ES-I3 (cell line): ENCODE measurements around the gene ITGA11.

Source experiments
- H3K36me3 ChIP-seq: 2 replicates; pipeline ENCODE4 v1.6.1; 2013; ENCODE audit warnings: mild to moderate bottlenecking, low read length, control low read depth, moderate library complexity; ENCODE audit not compliant: insufficient read depth
- H3K4me1 ChIP-seq: 2 replicates; pipeline ENCODE4 v1.6.1; 2013; ENCODE audit warnings: mild to moderate bottlenecking, control low read depth, low read length; ENCODE audit not compliant: insufficient read depth
- H3K9ac ChIP-seq: 2 replicates; pipeline ENCODE4 v1.6.1; 2013; ENCODE audit warnings: low read depth, mild to moderate bottlenecking, low read length, moderate library complexity
- H3K9me3 ChIP-seq: 2 replicates; pipeline ENCODE4 v1.6.1; 2013; ENCODE audit warnings: mild to moderate bottlenecking, low read length, moderate library complexity; ENCODE audit not compliant: control insufficient read depth, insufficient read depth

Gene ITGA11

DNA sequence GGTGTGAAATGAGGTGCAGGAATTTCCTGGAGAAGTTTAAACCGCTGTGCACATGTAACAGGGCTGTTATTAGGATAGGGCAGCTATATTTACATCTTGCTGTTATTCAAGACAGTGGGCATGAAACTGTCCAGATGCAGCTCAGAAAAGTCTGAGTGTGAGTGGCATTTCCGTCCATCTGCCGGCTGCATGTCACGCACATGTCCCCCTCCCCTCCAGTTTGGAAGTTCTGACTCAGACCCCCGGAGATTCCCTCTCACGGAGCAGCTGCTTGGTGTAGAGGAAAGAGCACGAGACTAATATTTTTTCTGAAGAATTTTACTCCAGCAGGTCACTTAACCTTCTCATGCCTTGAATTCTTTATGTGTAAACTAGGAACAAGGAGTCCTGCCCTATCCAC is 84.6 kb downstream of the ITGA11 start:
- Histone ChIP-seq H3K9ac (no peak overlapping the region), H3K4me1 (no peaks in the 10 kb centered on the region; the same call in 1 of the 2 replicates), H3K9me3 (no peaks in the 10 kb centered on the region), H3K36me3 (no peaks in the 10 kb centered on the region; the same call in 1 of the 2 replicates)

DNA sequence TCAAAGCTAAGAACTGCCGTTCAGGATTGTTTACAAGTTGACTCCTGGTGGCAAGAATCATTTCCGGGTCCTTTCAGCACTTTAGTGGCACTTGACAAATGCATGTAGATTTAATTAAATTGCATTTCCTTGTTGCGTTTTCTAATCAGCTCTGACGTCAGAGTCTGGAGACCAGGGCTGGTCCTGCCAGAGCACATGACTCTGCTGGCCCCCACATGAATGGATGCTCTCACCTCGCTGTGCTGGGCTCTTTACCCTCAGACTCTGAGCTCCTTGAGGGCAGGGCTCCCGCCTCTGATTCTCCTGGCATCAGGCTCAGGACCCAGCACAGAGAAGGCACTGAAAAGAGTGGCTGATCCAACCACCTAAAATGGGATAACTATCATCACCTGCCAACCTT is 85.0 kb downstream of the ITGA11 start:
- H3K9ac ChIP-seq: no peak overlapping the region
- no peaks in the 10 kb centered on the region; the same call in 1 of the 2 replicates for H3K36me3 ChIP-seq
- H3K9me3 ChIP-seq: no peaks in the 10 kb centered on the region
- no peaks in the 10 kb centered on the region; the same call in 1 of the 2 replicates for H3K4me1 ChIP-seq

DNA sequence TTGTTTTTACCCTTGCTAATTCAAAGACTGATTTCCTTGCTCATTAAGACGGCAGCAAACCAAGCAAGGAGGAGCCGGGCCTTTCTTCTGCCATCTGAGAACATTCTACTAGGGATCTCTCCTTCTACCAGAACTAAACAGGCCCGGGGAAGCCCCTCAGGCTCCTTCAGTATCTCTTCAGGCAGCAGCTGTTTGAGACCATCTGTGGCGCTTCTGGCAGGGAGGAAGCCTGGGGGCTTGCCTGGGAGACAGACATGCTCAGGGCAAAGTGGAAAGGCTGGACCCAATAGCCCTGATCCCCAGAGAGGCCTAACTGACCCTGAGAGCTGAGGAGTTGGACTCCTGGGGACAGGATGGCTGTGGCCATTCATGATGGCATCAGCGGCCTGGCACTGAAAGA is 86.5 kb downstream of the ITGA11 start:
- Histone ChIP-seq H3K36me3 (no peaks in the 10 kb centered on the region; the same call in 1 of the 2 replicates), H3K9me3 (no peaks in the 10 kb centered on the region), H3K9ac (no peak overlapping the region), H3K4me1 (no peaks in the 10 kb centered on the region; the same call in 1 of the 2 replicates)

- Histone ChIP-seq H3K4me1 (no peaks in the 10 kb centered on the region; the same call in 1 of the 2 replicates), H3K9ac (no peak overlapping the region), H3K9me3 (no peaks in the 10 kb centered on the region), H3K36me3 (no peaks in the 10 kb centered on the region; the same call in 1 of the 2 replicates)
Observed at GRCh38 chr15:68344600-68344999, 87.4 kb downstream of the ITGA11 start.

- Histone ChIP-seq H3K36me3 (no peaks in the 10 kb centered on the region; the same call in 1 of the 2 replicates), H3K4me1 (no peaks in the 10 kb centered on the region; the same call in 1 of the 2 replicates), H3K9ac (no peak overlapping the region), H3K9me3 (no peaks in the 10 kb centered on the region)
Observed at GRCh38 chr15:68343579-68344225, 88.3 kb downstream of the ITGA11 start.

DNA sequence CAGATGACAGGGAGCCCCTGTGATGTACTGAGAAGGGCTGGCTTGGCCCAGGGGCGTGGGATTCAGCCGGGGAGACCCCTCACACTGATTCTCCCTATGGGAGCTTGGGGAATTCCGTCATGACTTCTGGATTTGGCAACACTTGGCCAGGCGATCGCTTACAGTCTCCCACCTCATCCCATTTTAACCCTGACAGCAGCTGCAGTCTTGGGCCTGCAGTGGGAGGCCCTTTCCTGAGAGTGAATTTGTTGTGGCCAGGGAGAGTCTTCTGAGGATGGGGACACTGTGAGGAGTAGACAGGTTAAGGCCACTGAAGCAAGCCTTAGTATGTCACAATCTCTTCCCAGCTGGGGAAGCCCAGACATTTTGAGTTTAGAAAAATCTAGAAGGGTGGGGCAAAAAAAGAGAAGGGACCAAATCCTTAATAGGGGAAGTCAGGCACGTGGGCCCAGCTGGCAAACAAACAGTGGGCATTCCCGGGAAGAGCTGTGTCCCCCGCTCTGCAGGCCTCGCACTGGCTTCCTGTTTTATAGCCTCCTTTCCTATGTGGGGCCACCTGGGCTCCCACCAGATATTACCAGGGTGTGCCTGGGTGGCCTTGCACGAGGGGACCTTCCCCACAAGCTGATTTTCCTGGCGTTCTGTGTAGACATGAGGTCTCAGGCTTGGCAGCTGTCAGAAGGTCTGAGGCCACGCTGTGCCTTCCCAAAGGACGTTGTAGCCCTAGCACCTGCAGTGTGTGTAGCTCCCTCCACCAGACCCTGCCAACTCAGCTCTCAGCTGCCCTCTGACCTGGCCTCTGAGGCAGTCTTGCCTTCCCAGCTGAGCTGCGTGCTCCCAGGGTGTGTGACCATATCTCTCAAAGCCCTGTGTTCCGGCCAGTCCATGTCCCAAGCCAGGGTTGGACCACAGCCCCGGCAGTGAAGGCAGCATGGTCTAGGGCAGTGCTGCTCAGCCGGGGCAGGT is 89.9 kb downstream of the ITGA11 start:
- H3K9ac ChIP-seq: no peak overlapping the region
- no peaks in the 10 kb centered on the region for H3K9me3 ChIP-seq
- no peaks in the 10 kb centered on the region; the same call in 1 of the 2 replicates for H3K36me3 ChIP-seq
- H3K4me1 ChIP-seq: no peaks in the 10 kb centered on the region; the same call in 1 of the 2 replicates

DNA sequence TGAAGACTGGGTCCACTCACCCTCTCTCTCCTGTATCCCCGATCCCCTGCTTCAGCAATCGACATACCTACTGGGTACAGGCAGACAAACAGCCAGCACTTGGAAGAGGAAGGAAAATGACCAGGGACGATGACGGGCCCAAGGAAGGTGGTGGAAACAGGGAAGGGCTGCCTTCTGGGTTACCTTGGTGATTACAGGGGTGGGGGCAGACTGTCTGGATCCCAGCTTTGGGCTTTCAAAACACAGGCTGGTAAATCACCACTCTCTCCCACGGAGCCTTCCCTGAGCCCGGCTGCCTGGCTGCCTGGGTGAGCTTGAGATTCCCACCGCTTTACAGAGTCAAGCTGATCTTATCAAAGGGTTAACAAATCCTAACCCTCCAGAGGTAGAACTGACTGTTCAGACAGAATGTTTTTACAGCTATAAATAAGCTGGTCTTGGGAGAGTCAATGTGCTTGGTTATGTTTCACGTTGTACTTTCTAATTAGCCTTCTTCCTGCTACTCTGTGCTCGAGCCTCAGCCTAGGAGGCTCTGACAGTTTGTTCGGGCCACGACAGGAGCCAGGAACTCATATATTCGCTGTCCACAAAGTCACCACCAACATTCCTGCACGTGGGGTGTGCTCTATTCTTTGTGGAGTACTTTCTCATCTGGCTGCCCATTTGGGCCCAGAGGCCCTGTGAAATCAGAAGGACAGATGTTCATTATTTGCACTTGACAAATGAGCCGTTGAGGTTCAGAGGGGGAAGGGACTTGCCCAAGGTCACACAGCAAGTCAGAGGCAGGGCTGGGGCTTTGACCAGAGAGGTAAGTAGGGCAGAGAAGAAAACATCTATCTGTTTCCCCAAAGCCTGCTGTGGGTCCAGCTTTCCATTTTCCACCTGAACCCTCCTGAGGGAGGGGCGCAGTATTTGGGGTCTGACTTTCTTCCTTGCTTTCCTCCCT is 91.0 kb downstream of the ITGA11 start:
- no peak overlapping the region for H3K9ac ChIP-seq
- H3K9me3 ChIP-seq: no peaks in the 10 kb centered on the region
- no peaks in the 10 kb centered on the region; the same call in 1 of the 2 replicates for H3K36me3 ChIP-seq
- H3K4me1 ChIP-seq: no peaks in the 10 kb centered on the region; the same call in 1 of the 2 replicates

GRCh38 chr15:68339481-68339880 is 92.5 kb downstream of the ITGA11 start:
- Histone ChIP-seq H3K9me3 (no peaks in the 10 kb centered on the region), H3K4me1 (no peaks in the 10 kb centered on the region), H3K36me3 (no peaks in the 10 kb centered on the region; the same call in 1 of the 2 replicates), H3K9ac (no peak overlapping the region)

DNA sequence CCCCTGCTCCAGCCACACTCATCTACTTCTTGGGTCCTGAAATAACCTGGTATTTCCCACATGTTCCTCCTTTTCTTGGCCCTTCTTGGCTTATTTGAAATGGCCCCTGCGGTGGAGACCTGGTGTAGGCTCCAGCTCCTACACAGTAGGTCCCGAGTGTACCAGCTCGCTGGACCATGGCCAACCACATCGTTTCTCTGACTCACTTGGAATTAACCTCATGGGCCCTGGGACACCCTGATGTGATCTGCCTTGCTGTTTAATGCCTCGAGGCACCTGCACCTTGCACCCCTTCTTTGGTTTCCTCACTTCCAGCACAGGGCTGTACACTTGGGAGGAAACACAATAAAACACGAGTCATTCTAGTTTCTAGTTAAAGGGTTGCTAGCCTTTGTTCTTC is 94.1 kb downstream of the ITGA11 start:
- no peaks in the 10 kb centered on the region for H3K4me1 ChIP-seq
- H3K9me3 ChIP-seq: no peaks in the 10 kb centered on the region
- H3K36me3 ChIP-seq: no peaks in the 10 kb centered on the region; the same call in 1 of the 2 replicates
- no peak overlapping the region for H3K9ac ChIP-seq

DNA sequence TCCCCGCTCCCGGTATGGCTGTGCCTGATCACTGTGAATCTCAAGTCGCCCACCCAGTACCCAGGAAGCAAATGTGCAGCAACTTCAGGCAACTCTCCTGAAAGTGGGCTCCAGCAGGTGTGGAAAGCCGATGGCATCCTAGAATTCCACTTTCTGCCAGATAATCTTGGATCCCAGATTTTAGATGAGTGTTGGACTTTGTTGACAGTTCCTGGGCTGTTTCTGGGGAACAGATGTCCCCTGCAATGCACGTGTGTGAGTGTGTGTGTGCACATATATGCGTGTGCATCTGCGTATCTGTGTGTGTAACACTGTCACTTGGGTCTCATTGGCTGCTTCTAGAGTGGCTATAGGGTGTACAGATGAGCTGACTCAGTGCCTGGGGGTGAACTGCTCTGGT is 95.4 kb downstream of the ITGA11 start:
- Histone ChIP-seq H3K4me1 (no peaks in the 10 kb centered on the region), H3K36me3 (no peaks in the 10 kb centered on the region), H3K9me3 (no peaks in the 10 kb centered on the region), H3K9ac (no peak overlapping the region)

DNA sequence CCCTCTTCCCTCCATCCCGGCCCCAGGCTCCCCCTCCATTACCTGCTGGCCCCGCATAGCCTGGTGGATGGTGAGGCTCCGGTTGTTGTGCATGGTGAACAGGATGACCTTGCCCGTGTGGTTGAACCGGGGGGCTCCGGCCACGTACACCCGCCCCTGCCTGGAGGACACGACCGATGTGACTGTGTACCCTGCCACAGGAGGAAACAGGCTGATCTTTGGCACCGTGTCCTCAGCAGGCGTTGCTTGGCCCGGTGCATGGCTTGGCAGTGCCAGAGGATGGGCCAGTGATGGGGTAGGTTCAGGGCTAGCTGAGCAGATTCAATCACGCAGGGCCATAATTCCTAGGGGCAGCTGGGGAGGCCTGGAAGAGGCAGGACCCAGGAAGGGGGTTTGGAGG is 96.3 kb downstream of the ITGA11 start:
- Histone ChIP-seq H3K9me3 (no peaks in the 10 kb centered on the region), H3K4me1 (peaks cover 8% of the 10 kb centered on the region), H3K36me3 (no peaks in the 10 kb centered on the region), H3K9ac (no peak overlapping the region)

DNA sequence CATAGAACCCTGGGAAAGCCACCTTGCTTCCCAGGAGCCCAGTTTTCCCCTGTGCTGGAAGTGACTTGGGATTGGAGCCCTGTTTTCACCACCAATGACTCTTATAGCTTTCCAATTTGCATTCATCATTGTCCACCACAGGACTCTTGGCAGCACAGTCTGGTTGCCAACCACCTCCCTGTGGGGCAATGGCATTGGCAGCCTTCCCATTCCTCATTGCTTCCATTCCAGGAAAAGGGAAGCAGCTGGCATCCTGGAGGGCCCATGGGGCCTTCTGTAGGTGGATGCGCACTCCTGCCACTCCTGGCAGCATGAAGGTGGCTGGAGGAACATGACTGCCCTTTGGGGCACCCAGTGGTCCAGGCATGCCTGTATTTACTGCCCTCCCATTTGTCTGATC is 96.7 kb downstream of the ITGA11 start:
- Histone ChIP-seq H3K4me1 (peaks cover 12% of the 10 kb centered on the region), H3K36me3 (no peaks in the 10 kb centered on the region), H3K9ac (no peak overlapping the region), H3K9me3 (no peaks in the 10 kb centered on the region)

- no peaks in the 10 kb centered on the region for H3K36me3 ChIP-seq
- H3K9ac ChIP-seq: no peak overlapping the region
- peaks cover 17% of the 10 kb centered on the region for H3K4me1 ChIP-seq
- no peaks in the 10 kb centered on the region for H3K9me3 ChIP-seq
Observed at GRCh38 chr15:68334661-68335124, 97.3 kb downstream of the ITGA11 start.
